HK-2 (cell line): Measurements from ENCODE around the gene ZNF117.
"Not testable (repeated sequence)": the region's sequence is repeated elsewhere in the genome, so short reads cannot be mapped to it uniquely, and the experiment has no call there.

Experiments
- DNase-seq: peaks from one replicate; pipeline ENCODE4 v3.0.0-alpha.2; 2018; ENCODE audit not compliant: unreplicated experiment

Gene ZNF117

GRCh38 chr7:64997164-64997908 lies 6.5 kb upstream of the ZNF117 start:
- no peak for DNase-seq

- no peak for DNase-seq
These were observed 5.5 kb upstream of the ZNF117 start for GRCh38 chr7:64996305-64996704.

- no peak for DNase-seq
These were observed 3.1 kb upstream of the ZNF117 start for GRCh38 chr7:64993901-64994300.

- DNase-seq: no peak
These were observed 2.1 kb upstream of the ZNF117 start for GRCh38 chr7:64992971-64993370.

- no peak for DNase-seq
These were observed 620 bp downstream of the ZNF117 start for GRCh38 chr7:64990216-64990615.

GRCh38 chr7:64978497-64979203 lies 12.2 kb downstream of the ZNF117 start:
- no peak for DNase-seq

GRCh38 chr7:64965594-64965993 lies 25.2 kb downstream of the ZNF117 start:
- DNase-seq: no peak

GRCh38 chr7:64959072-64959747 lies 31.6 kb downstream of the ZNF117 start:
- no peak for DNase-seq

GRCh38 chr7:64951250-64951848 lies 39.5 kb downstream of the ZNF117 start:
- DNase-seq: no peak

- DNase-seq: not testable (repeated sequence)
These were observed 40.2 kb downstream of the ZNF117 start for GRCh38 chr7:64950673-64951072.

GRCh38 chr7:64948774-64949173 lies 42.1 kb downstream of the ZNF117 start:
- DNase-seq: not testable (repeated sequence)

- no peak for DNase-seq
These were observed 43.4 kb downstream of the ZNF117 start for GRCh38 chr7:64947252-64948000.

- no peak for DNase-seq
These were observed 44.1 kb downstream of the ZNF117 start for GRCh38 chr7:64946772-64947171.

GRCh38 chr7:64945503-64946175 lies 45.2 kb downstream of the ZNF117 start:
- DNase-seq: no peak

GRCh38 chr7:64944667-64945502 lies 46.0 kb downstream of the ZNF117 start:
- DNase-seq: not testable (repeated sequence)

- not testable (repeated sequence) for DNase-seq
These were observed 50.8 kb downstream of the ZNF117 start for GRCh38 chr7:64940021-64940420.

- DNase-seq: no peak
These were observed 52.3 kb downstream of the ZNF117 start for GRCh38 chr7:64938540-64938939.

- no peak for DNase-seq
These were observed 56.4 kb downstream of the ZNF117 start for GRCh38 chr7:64934478-64934877.

- DNase-seq: not testable (repeated sequence)
These were observed 62.3 kb downstream of the ZNF117 start for GRCh38 chr7:64928252-64929187.
